Upper lobe of right lung (tissue), 1 donor: ENCODE results near the gene GNB3. TPM values are rescaled to one million over a fixed set of nuclear protein-coding genes. Genes with fewer than 3 reads are reported as not detected.

ENCODE experiments used
- ATAC-seq: fragments of 200-7000 bp; cut with Tn5 transposase; one replicate; pipeline ENCODE4 v1.9.1; 2020; ENCODE audit warnings: mild to moderate bottlenecking, moderate library complexity
- DNase-seq: peaks from one replicate; pipeline ENCODE4 v3.0.0-alpha.2; 2020
- H3K27ac ChIP-seq: fragments of 200-600 bp; one replicate; pipeline ENCODE4 v1.8.0; 2022
- H3K27me3 ChIP-seq: fragments of 200-600 bp; one replicate; pipeline ENCODE4 v1.8.0; 2022; ENCODE audit warnings: mild to moderate bottlenecking
- H3K36me3 ChIP-seq: fragments of 200-600 bp; one replicate; pipeline ENCODE4 v1.8.0; 2022
- H3K4me1 ChIP-seq: fragments of 200-600 bp; one replicate; pipeline ENCODE4 v1.8.0; 2022
- H3K4me3 ChIP-seq: fragments of 200-600 bp; one replicate; pipeline ENCODE4 v1.8.0; 2022; ENCODE audit warnings: mild to moderate bottlenecking
- H3K9me3 ChIP-seq: fragments of 200-600 bp; one replicate; pipeline ENCODE4 v1.8.0; 2022
- intact Hi-C: fragments of 100-400 bp; cut with DNase I; formaldehyde crosslinking; loops from one replicate; pipeline ENCODE4 v1.11.0; 2022
- total RNA-seq: library from RNA; stranded (reverse); fragmentation: NEBNext Ultra II Directional; extraction: Animal tissue kit (Norgen Biotek cat#: 25700); gene quantifications from one replicate; pipeline ENCODE4 v1.2.1, GENCODE V29; 2021
- TF ChIP-seq, protein P1 (sequence below): fragments of 200-600 bp; IDR thresholded peaks from one replicate; pipeline ENCODE4 v1.8.0; 2022; ENCODE audit warnings: antibody characterized with exemption
- donor health status: DM: no; HTN: yes; CAD: no; lungs with severe emphysema.

Gene GNB3
- total RNA-seq, 1 donor from 2014 or later: 0.32 TPM

DNA sequence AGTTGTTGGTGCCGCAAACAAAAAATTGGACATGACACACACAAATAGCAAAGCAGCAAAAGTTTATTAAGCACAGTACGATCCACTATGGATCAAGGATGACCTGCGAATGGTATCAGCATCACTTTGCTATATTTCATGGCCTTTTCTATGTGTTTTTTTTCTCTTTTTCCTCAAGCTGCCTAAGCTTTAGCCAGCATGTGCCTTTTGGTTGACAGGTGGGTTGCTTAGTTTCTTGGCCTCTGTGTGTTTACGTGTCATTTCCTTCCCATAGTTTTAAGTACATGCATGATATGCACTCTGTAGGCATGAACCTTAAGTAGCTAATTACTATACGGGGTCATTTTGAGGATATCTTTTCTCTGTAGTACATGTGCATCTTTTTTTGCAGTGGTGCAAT lies 41.6 kb upstream of the GNB3 start:
- intact Hi-C loops: no loop called here
- Histone ChIP-seq H3K36me3 (peaks cover 8% of the 10 kb centered on the region), H3K27ac (no peak overlapping the region), H3K4me3 (no peak overlapping the region), H3K27me3 (no peaks in the 10 kb centered on the region), H3K4me1 (no peaks in the 10 kb centered on the region), H3K9me3 (no peaks in the 10 kb centered on the region)
- ATAC-seq (no peak), DNase-seq (no peak)
- TF ChIP-seq, protein P1, sequence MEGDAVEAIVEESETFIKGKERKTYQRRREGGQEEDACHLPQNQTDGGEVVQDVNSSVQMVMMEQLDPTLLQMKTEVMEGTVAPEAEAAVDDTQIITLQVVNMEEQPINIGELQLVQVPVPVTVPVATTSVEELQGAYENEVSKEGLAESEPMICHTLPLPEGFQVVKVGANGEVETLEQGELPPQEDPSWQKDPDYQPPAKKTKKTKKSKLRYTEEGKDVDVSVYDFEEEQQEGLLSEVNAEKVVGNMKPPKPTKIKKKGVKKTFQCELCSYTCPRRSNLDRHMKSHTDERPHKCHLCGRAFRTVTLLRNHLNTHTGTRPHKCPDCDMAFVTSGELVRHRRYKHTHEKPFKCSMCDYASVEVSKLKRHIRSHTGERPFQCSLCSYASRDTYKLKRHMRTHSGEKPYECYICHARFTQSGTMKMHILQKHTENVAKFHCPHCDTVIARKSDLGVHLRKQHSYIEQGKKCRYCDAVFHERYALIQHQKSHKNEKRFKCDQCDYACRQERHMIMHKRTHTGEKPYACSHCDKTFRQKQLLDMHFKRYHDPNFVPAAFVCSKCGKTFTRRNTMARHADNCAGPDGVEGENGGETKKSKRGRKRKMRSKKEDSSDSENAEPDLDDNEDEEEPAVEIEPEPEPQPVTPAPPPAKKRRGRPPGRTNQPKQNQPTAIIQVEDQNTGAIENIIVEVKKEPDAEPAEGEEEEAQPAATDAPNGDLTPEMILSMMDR: no peak

DNA sequence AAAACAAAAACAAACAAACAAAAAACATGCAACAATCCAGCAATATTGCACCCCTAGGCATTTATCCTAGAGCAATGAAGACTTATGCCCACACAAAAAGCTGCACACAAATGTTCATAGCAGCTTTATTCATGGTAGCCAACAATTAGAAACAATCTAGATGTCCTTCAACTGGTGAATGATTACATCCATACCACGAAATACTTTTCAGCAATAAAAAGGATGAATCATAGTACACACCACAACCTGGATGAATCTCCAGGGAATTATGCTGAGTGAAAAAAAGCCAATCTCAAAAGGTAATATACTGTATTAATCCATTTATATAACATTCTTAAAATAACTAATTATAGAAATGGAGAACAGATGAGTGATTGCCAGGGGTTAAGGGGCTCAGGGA lies 33.6 kb upstream of the GNB3 start:
- Histone ChIP-seq H3K9me3 (no peaks in the 10 kb centered on the region), H3K36me3 (no peaks in the 10 kb centered on the region), H3K4me1 (no peaks in the 10 kb centered on the region), H3K27ac (no peak overlapping the region), H3K27me3 (no peaks in the 10 kb centered on the region), H3K4me3 (no peak overlapping the region)
- DNase-seq (no peak), ATAC-seq (no peak)
- TF ChIP-seq, protein P1: no peak
- intact Hi-C loops: no loop called here

DNA sequence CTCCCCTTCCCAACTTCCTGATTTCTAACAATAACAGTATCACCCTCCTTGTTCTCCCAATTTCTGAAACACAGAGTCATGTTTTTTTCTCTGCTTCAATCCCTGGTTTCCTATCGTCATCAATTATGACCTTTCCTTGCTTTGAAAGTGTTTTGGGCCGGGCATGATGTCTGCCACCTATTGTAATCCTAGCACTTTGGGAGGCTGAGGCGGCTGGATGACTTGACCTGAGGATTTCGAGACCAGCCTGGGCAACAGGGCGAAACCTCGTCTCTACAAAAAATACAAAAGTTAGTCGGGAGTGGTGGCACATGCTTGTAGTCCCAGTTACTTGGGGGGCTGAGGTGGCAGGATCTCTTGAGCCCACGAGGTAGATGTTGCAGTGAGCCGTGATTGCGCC lies 31.7 kb upstream of the GNB3 start:
- intact Hi-C loops: no loop called here
- no peak overlapping the region for H3K27ac ChIP-seq
- DNase-seq: no peak
- TF ChIP-seq, protein P1: no peak
- ATAC-seq: no peak
- H3K27me3 ChIP-seq: no peaks in the 10 kb centered on the region
- no peaks in the 10 kb centered on the region for H3K9me3 ChIP-seq
- no peak overlapping the region for H3K4me3 ChIP-seq
- no peaks in the 10 kb centered on the region for H3K4me1 ChIP-seq
- no peaks in the 10 kb centered on the region for H3K36me3 ChIP-seq

DNA sequence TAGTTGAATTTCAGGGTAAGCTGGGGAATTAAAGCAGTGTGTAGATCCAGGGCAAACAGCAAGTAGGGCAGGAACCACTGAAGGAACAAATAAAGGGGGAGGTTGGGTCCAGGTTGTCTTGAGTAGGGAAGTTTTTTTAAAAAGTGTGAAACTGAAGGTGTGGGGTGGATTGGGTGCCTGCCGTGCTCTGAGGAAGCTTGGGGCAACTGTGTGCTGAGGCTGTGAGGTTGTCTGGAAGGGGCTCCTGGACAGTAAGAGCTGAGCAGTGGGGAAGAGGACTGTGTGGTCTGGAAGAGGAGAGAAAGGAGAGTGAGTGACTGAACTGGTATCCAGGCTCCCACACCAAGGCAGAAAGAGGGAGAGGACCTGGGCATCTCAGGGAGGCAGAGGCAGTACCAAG lies 30.0 kb upstream of the GNB3 start:
- DNase-seq (no peak), ATAC-seq (no peak)
- intact Hi-C loops: no loop called here
- Histone ChIP-seq H3K27me3 (no peaks in the 10 kb centered on the region), H3K36me3 (no peaks in the 10 kb centered on the region), H3K9me3 (no peaks in the 10 kb centered on the region), H3K27ac (no peak overlapping the region), H3K4me1 (no peaks in the 10 kb centered on the region), H3K4me3 (no peak overlapping the region)
- TF ChIP-seq, protein P1: no peak

DNA sequence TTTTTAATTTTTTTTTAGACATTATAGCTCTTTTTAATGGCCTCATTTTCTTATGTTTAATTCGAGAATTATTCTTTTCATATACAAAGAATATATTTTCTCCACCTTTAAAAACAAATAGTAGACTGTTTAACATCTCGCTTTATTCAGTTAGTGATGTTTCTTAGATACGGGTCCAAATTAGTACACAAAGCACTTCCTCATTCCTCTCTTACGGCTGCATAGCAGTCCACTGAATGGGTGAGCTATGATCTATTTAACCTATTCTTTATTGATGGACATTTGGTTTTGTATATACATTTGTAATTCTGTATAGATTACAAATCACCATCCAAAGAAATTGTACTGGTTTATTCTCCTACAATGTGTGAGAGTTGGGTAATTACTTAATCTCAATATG lies 27.4 kb upstream of the GNB3 start:
- no peaks in the 10 kb centered on the region for H3K27me3 ChIP-seq
- ATAC-seq (no peak), DNase-seq (no peak)
- intact Hi-C loops: no loop called here
- H3K9me3 ChIP-seq: no peaks in the 10 kb centered on the region
- TF ChIP-seq, protein P1: no peak
- no peak overlapping the region for H3K4me3 ChIP-seq
- no peaks in the 10 kb centered on the region for H3K4me1 ChIP-seq
- H3K27ac ChIP-seq: no peak overlapping the region
- no peaks in the 10 kb centered on the region for H3K36me3 ChIP-seq

DNA sequence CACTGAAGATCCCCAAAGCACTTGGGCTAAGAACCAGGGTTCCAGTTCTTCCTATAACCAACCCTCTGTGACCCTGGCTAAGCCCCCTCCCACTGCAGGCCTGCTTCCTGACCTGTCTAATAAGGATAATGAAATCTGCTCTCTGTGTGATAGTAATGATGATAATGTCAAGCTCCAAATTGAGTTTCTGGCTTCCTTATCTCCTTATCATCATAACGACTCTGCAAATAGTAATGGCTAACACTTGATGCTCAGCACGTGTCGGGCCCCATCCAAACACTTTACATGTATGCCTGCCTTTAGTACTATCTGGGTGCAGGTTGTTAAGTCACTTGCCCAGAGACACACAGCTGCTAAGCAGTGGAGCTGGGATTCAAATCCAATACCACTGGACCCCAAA lies 24.1 kb upstream of the GNB3 start:
- no peaks in the 10 kb centered on the region for H3K27me3 ChIP-seq
- no peak for DNase-seq
- no peaks in the 10 kb centered on the region for H3K9me3 ChIP-seq
- H3K27ac ChIP-seq: no peak overlapping the region
- peaks cover 6% of the 10 kb centered on the region for H3K4me1 ChIP-seq
- TF ChIP-seq, protein P1: no peak
- intact Hi-C loops: no loop called here
- no peaks in the 10 kb centered on the region for H3K36me3 ChIP-seq
- H3K4me3 ChIP-seq: no peak overlapping the region
- ATAC-seq: no peak
